ENCODE results near the gene IL13RA1.
"Not testable (repeated sequence)": the region's sequence is repeated elsewhere in the genome, so short reads cannot be mapped to it uniquely, and the experiment has no call there.

The IL13RA1 gene

DNA sequence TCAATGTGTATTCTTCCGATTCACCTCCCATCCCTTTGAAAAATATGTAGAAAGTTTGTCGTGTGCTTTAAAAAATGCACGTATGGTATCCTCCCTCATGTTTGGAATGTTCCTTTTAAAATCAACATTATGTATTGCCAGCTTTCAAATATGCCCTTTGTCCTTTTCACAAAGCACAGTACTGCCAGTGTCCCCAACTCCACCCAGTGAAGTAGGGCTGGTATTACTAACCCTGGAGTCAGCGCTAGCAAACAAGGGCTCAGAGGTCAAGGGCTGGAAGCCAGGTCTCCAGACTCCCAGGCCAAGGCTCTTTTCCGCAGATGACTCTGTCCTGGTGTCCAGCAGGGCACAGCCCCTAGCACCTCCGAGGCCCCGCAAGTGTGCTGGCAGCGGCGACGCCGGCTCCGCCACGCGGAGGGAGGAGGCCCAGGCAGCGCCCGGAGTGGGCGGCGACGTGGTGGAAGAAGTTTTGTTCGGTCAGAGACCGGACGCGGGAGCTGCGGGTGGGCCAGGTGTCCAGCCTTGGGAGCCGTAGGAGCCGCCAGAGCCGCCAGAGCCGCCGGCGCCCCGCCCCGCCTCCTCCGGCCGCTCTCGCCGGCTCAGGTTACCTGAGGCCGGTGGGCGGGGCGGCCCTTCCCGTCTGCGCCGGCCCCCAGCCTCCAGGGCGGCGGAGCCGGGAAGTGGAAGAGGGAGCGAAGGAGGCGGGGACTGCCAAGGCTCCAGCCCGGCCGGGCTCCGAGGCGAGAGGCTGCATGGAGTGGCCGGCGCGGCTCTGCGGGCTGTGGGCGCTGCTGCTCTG is at the start of gene IL13RA1:
IL13RA1 (plus strand) TSS at position 720 of the 799 bp plus-strand sequence; CDS start at position 753, 33 bp downstream.
- FAIRE-seq = no peak

DNA sequence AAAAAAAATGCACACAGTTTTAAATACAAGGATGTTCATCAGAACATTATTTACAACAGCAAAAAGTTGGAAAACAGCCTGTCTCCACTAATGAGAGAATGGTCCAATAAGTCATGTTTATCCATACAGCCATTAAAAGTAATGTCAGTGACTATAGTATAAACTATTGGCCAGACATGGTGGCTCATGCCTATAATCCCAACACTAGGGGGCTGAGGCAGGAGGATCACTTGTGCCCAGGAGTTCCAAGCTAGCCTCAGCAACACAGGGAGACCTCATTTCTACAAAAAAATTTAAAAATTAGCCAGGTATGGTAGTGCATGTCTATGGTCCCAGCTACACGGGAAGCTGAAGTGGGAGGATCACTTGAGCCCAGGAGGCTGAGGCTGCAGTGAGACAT is 48.1 kb upstream of the IL13RA1 start:
- FAIRE-seq = no peak

DNA sequence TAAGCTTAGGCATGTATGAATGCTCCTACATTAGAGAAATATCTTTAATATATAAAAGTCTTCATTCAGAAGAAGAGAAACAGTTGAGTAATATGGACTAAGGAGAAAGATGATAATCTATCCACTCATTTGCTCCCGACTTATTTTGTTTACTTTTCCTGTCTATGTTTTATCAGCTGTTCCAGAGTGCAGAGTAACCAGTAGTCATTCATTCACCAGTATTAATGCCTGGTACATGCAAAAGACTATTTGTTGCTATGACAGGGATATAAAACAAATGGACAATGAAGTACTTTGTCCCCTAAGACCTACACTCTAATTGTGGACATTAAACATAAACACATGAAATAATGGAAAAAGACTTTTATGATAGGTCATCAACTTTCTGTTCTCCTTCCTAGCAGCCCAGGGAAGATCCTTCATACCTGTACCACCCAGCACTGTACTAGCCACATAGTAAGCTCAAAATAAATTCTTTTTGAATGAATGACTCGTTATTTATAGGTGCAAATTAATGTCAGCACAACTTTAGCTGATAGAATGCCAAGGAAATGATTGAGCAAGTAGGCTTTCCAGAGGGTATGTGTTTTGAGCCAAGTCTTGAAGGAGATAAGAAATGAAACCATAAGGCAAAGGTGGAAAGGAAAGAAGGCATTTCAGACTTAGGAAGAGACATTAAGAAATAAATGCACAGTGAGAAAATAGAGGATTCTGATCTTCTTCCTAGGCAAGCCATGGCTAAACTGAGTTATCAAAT is 45.0 kb upstream of the IL13RA1 start:
- no peak for FAIRE-seq

DNA sequence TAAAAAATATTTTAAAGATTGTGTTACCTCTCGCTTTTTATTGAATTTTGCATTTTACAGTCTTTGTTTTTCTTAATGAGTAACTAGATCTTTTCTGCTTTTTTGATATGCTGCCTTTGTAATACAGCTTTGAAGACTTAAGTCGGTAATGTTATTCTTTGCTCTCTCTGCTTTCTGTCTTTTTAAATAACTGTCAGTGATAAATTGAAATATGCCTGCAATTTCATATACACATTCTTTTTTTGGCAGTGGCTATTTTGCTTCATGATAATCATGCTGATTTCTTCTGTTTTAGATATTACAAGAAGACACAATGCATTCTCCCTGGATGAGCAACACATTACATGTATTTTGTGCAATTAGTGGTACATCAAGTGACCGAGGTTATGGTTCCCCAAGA is 42.0 kb upstream of the IL13RA1 start:
- FAIRE-seq = no peak

DNA sequence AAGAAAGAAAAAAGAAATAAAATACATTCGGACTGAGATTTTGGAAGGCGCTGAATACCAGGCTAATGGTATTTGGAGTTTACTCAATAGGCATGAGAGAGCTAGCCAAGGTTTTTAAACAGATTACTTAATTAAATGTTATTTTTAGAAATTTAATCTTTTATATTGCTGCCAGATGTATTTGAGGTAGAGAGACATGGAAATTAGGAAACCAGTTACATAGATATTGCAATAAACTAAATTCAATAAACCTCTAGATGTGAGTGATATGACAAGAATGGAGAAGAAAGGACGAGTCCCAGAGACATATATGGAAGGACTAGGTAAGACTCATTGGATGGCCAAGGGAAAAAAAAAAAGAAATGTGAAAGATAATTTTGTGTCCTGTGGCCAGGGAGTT is 38.5 kb upstream of the IL13RA1 start:
- FAIRE-seq = no peak

DNA sequence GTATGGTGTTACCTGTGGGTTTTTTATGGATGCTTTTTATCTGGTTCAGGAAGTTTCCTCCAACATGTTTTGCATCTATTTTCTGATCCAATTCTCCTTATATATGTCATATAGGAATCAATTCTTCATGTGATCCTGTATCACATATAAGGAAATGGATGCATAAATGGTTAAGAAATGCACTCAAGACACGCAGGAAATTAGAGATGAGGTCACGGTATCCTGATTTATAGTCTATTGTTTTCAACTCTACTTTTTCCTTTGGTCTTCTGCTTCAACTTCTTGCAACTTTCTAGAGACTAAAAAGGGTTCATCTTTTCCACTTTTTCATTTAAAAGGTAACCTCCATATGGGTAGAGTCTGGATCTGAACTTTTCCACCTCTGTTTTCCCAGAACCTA is 33.6 kb upstream of the IL13RA1 start:
- no peak for FAIRE-seq

DNA sequence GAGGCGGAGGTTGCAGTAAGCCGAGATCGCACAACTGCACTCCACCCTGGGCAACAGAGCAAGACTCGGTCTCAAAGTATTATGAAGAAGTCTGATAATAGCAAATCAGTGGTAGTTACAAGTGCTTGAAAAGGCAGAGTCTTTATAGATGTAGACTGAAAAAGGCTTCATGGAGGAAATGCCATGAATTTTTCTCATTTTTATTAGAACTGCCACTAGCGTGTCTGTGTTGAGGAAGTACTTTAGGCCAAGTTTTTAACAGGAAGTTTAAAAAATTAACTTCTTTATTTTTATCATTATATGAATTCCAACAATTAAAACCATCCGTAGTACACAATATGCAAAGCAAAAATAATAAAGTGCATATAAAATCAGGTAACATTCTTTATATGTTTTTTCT is 32.8 kb upstream of the IL13RA1 start:
- FAIRE-seq = no peak

DNA sequence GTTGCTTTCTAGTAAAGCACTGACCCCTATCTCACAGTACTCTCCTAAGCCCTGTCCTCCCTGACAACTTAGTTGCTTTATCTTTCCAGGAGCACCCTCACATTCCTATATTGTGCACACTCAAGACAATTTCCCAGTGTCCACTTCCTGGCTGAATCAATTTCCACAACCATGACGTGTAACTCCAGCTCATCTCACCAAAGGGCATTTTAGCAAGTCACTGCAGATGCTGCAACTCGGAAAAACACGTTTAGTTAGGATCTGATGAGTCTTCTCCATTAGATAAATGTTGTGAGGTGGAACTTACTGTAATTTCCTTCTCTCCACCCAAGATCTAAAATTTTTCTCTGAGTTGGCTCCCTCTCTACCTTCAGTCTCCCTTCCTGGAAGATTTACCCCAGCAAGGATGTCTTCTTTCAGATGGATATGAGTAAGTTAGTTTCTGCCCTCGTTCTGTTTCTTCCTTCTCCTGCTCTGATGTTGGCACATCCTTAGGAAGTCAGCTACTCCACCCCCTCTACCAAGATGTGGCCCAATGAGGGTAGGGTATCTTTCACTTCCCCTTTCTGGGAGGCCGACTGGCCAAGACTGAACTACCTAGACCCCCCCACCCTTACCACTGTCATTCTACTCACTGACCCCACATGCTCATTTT is 28.8 kb upstream of the IL13RA1 start:
- no peak for FAIRE-seq

DNA sequence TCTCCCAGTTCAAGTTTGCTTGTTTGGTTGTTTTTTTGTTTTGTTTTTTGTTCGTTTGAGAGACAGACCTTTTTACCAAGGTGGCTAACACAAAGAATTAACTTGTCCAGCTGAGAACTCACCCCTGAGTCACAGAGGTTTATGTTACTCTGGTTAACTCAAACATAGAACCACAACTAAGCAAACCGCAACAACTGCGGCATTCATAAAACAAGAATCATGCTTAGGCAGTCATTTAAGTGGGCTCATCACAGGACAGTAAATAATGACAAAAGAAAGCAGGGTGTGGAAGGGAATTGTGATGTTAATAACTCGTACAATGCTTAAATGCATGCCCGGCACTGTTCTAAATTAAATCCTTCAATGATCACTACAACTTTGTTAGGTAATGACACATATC is 24.7 kb upstream of the IL13RA1 start:
- no peak for FAIRE-seq

DNA sequence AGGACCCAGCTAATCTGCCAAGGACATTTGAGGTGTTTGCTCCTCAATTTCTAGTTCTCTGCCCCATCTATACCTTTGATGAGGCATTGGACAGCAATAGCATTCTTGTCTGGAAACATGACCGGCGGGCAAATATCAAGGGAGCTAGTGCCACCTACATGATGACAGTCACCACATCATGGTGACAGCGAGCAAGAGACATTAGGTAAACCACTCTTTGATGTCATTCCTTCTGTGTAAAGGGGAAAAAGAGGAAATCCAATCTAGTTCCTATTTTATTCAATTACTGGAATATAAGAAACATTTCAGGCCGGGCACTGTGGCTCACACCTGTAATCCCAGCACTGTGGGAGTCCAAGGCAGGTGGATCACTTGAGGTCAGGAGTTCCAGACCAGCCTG is 20.7 kb upstream of the IL13RA1 start:
- no peak for FAIRE-seq

DNA sequence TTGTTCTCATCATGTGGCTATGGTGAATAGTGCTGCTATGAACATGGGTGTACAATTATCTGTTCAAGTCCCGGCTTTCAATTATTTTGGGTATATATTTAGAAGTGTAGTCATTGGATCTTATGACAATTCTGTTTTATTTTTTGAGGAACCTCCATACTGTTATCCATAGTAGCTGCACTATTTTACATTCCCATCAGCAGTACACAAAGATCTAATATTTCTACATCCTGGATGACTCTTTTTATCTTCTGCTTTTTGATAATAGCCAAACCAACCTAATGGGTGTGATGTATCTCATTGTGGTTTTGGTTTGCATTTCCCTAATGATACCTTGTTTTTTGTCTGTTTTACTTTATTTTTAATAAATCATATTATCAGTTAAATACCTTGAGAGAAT is 12.9 kb upstream of the IL13RA1 start:
- no peak for FAIRE-seq

DNA sequence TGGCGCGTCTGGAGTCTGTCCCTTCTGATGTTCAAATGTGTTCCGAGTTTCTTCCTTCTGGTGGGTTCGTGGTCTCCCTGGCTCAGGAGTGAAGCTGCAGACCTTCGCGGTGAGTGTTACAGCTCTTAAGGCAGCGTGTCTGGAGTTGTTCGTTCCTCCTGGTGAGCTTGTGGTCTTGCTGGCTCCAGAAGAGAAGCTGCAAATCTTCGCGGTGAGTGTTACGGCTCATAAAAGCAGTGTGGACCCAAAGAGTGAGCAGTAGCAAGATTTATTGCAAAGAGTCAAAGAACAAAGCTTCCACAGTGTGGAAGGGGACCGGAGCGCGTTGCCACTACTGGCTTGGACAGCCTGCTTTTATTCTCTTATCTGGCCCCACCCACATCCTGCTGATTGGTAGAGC is 11.5 kb upstream of the IL13RA1 start:
- not testable (repeated sequence) for FAIRE-seq

DNA sequence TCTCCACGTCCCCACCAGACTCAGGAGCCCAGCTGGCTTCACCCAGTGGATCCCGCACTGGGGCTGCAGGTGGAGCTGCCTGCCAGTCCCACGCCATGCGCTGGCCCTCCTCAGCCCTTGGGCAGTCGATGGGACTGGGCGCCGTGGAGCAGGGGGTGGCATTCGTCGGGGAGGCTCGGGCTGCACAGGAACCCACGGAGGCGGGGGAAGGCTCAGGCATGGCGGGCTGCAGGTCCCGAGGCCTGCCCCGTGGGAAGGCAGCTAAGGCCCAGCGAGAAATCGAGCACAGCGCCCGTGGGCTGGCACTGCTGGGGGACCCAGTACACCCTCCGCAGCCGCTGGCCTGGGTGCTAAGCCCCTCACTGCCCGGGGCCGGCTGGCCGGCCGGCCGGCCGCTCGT is 10.6 kb upstream of the IL13RA1 start:
- not testable (repeated sequence) for FAIRE-seq

DNA sequence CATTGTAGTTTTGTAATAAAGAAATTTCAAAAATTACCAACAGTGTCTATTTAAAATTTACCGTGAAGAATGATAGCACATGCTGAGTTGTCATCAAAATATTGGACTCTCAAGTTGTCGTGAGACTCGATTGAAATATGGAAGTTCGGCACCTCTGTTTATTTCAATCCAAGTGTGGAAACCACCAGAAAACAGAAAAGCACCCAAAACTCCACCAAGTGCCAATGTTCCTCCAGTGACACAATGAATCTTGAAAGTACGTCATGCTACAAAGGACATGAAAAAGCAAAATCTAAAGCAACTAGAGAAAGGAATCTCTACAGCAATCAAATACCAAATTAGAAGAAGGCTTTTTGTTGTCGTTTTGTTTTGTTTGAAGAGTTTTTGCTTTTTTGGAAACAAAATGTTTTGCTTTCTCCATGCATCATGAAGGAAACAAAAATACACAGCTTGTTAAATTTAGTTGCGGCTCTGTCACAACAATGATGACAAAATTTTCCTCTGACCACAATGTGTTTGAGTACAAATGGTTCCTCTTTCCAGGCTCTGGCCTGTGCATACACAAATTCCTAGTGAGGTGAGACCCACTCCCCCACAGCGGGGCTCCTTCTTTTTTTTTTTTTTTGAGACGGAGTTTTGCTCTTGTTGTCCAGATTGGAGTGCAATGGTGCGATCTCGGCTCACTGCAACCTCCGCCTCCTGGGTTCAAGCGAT is 9.6 kb upstream of the IL13RA1 start:
- no peak for FAIRE-seq

DNA sequence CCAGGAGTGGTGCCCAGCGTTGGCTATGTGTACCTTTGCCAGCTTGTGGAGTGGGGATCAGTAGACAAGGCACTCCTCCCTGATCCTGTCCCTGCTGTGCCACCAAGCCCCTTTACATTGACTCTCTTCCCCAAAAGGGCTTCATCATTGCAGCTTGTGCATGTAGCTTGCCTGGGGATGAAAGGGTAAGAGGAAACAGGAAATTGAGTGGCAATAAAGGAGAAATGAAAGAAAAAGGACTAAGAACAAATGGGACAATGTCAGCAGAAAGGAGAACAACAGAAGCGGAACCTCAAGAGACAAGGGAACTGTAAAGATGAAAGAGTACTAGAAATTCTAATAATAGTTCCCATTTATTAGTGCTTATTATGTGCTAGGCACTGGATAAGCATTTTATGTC is 8.7 kb upstream of the IL13RA1 start:
- FAIRE-seq = no peak

DNA sequence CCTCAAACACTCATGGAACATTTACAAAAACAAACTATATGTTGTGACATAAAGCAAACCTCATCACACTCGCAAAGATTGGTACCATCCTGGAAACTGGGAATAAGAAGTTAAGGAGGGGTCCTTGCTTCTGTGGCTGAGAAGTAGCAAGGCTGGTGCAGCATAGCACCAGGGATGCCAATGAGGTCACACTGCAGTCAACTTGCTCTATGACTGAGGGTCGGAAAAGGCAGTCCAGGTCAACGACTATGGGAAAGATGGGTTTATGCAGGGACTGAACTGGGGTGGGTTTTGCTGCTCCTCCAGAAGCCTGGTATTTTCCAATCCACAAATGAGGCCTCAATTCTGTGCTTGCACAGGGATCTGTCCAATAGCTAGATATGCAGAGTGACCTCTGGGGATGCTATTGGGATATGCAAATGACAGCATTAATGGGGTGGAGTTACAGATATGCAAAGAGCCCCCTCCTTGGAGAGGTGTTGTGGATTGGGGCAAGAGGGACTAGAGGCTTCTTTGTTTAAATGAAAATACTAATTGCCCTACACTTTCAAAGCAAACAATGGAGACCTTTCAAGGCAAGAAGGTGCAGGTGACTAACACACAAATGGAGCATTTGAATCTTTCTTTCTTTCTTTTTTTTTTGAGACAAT is 7.2 kb upstream of the IL13RA1 start:
- no peak for FAIRE-seq

DNA sequence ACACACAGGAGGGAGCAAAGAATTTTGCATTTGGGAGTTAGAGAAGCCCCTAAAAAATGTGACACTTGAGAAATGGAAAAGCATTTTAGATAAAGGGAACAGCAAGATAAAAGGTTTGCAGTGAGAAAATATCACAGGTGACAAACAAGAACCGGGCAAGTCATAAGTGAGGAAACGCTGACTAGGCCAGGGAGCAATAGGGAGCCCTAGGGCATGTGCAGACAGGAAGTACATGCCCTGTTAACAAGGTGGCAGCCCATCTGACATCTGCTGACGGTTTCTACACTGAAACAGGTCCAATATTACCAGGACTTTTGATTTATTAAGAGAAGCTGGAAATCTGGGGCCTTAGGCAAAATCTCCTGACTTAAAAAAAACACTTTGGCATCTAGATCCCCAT is 4.0 kb upstream of the IL13RA1 start:
- no peak for FAIRE-seq

DNA sequence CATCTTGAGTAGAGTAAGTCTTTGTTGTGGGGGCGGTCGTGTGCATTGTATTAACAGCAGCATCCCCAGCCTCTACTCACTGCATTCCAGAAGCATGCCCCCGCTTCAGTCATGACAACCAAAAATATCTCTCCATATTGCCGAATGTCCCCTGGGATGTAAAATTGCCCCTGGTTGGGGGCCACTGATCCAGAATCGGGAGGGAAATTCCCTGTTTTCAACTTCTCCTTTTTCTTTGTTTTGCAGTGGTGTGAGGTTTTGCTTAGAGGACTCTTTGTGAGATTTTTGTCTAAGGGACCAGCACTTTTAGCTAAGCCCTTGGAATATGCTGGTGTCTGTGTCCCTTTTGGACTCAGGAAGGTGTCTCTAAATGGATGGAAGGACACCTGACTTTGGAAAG is 3.0 kb upstream of the IL13RA1 start:
- FAIRE-seq = no peak

DNA sequence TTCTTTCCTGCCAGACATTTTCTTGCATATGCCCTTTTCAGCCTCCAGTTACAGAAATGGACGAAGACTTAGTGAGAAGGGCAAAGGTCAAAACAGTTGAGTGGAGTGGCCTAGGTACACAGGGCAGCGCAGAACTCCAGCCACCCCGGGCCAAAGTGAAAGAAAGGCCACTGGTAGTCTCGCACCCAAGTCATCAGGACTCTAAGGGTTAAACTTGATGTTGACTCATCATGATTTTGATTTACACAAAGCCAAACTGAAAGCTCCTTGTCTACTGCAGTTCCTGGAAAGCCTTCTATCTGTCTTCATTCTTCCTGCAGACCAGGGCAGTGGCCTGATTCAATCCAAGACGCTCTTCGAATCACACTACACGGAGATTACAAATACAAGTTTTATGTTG is 2.6 kb upstream of the IL13RA1 start:
- no peak for FAIRE-seq

DNA sequence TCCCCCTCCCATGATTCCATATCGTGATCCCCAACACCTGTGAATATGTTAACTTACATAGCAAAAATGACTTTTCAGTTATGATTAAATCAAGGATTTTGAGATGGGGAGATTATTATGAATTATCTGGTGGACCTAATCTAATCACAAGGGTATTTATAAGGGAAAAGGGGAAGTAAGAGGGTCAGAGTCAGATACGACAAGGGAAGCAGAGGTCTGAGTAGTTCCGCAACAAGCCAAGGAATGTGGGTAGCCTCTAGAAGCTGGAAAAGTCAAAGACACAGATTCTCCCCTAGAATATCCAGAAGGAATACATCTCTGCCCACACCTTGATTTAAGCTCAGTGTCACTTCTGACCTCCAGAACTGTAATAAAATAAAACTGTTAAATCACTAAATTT is 1.0 kb upstream of the IL13RA1 start:
- FAIRE-seq = no peak

DNA sequence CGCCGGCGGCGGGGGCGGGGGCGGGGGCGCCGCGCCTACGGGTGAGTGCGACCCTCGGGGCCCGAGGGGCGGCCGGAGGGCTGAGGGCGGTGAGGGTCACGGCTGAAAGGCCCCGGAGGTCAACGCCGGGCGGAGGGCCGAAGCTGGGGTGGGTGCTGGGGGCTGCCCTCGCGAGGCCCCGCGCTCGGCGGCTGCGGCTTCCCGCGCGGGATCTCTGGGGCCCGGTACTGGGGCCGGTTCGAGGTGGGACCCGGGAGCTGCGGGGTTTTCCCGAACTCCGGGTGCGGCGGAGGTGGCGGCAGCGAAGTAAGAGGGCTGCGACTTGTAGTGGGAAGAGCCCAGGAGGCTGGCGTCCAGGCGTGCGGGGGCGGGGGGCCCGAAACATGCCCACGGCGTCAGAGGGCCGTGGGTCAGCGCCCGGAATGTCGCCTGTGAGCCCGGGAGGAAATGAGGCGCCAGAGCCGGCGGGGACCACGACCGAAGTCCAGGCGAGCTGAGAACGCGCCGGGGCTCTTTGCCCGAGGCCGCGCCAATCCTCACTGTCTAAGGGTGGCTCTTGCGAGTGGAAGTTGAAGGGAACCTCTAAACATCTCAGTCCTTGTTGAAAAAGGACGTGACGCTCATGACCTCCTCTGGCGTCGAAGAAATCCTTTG is 407 bp downstream of the IL13RA1 start:
- FAIRE-seq = no peak

DNA sequence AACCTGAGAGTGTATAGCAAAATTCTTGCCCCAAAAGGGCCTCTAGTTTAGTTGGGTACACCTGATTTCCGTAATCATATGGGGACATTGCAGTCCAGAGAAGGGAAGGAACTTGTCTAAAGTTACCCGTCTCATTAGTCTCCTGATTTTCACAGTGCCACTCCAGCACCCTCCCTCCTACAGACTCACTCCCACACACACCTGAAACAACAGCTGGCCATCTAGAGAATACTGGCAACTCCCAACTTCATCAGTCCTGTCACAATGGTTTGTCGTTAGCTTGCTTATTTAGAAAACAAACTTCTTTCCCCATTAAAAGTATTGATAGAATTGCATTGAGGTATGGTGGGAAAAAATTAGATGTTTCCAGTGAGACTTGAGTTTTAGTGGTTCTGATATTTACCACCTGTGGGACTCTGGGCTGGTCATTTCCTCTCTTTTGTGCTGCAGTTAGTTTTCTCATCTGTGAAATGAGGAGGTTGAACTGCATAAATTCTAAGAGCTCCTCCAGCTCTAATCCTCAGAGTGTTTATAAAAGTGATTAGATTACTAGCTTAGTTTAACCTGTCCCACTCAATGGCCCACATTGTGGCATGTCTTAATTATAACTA is 1.7 kb downstream of the IL13RA1 start:
- FAIRE-seq = no peak

Measured in TTC549 (cell line).